NK-92 (cell line): Measurements from ENCODE around the gene SLC8A1.

ENCODE experiments used
- DNase-seq: peaks from one replicate; lab custom pipeline; 2025; ENCODE audit not compliant: unreplicated experiment; lab: John Stamatoyannopoulos, UW

Gene SLC8A1

DNA sequence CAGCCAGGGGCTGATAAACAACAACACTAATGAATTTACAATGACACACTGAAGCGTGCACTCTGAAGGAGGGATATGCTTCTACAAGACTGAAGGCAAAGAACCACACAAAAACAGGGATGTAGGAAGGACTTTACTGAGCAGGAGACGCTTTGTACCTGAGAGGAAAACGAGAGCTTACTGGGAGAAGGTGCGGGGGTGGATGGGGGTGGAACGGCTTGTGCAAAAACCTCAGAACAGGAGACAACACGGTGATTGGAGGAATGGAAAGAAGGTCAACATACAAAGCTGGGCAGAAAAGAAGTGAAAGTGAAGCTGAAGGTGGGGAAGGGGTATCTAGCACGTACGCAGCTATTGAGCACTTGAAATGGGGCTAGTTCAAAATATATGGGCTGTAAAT is 93.1 kb downstream of the SLC8A1 start:
- no peak for DNase-seq

DNA sequence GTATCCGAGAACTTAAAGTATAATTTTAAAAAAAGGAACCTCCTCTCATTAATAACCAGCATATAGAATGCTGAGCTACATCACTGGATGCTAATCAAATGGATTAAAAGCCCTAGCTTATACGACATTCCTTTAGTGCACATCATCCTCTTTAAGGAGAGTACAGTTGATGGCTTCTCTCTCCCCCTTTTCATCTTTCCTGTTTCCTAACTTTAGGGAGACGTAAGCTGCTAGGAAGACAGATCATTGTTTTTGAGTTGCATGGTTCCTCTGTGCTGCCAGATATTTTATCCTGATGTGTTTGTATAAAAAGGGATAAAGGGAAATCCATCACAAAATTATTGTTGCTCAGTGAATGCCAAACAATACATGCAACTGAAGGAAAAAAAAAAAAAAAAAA is 94.2 kb downstream of the SLC8A1 start:
- DNase-seq, result no peak

- DNase-seq, result no peak
Measured at GRCh38 chr2:40355451-40355850, 96.4 kb downstream of the SLC8A1 start.

GRCh38 chr2:40353231-40353630 is 98.7 kb downstream of the SLC8A1 start:
- DNase-seq, result no peak

- no peak for DNase-seq
Measured at GRCh38 chr2:40352703-40353099, 99.2 kb downstream of the SLC8A1 start.

DNA sequence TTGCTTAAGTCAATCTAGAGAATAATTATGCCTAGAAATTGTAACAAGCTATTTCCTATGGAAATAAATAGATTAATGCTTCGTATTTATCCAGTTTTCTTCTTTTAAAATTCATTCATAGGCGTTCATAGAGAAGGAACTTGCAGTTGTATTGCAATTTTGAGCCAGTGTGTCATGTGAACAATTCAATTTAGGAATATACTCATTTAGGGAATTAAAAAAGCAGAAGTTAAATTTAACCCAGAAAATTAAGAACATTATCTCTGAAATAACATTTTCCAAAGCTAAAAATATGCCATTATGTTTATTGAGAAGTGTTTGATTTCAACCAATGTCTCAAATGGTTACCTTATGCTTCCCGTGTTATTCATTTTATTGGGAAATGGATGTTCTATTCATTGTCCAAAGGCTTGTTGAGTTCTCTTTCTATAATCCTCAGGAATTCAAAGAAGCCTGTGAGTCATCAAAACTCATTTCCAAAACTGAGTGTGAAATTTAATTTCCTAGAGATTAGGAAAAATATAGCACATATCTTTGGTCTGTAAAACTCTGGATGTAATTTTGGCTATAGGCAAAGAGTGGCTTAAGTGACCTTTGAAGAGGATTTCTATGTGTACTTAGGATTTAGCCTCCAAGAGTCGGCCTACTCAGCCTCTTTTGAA is 99.7 kb downstream of the SLC8A1 start:
- no peak for DNase-seq

DNA sequence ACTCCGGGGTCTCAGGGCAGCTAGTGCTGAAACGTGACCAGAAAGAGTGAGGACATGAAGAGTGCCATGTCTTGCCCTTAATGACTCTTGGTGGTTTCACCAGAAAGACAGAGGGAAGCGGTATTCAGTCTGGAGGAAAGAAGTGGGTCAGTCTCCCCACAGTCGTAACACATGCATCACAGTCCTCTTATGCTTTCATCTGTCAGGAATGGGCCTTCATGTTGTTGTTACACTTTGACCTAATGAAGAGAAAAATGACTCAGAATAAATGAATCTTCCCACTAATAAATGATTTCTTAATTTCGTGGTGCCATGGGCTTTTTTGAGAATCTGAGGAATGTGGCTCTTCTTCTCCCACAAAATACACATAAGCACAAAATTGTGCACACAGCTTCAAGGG is 103.2 kb downstream of the SLC8A1 start:
- DNase-seq, result no peak

- no peak for DNase-seq
Measured at GRCh38 chr2:40348038-40348437, 103.9 kb downstream of the SLC8A1 start.

- DNase-seq, result no peak
Measured at GRCh38 chr2:40346535-40347354, 105.1 kb downstream of the SLC8A1 start.

- DNase-seq, result no peak
Measured at GRCh38 chr2:40344364-40344763, 107.5 kb downstream of the SLC8A1 start.

- no peak for DNase-seq
Measured at GRCh38 chr2:40343902-40344301, 108.0 kb downstream of the SLC8A1 start.

- DNase-seq, result no peak
Measured at GRCh38 chr2:40341198-40341597, 110.7 kb downstream of the SLC8A1 start.

DNA sequence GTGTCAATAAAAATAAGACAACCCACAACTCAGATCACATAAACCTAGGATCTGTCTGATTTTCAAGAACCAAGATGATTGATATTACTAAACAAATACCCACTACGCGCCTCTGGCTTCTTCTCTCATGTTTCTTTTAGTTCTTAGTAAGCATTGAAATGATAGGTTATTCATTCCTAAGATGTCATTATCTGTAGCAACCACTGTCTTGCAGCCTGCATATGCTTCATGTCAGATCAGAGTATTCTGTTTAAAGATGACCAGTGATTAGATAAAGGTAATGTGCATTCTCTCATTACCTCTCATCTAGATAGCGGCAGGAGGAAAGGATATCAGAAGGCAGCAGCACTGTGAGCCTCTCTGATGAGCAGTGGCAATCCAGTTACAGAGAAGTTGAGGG is 112.9 kb downstream of the SLC8A1 start:
- no peak for DNase-seq

GRCh38 chr2:40332191-40332826 is 119.6 kb downstream of the SLC8A1 start:
- no peak for DNase-seq

DNA sequence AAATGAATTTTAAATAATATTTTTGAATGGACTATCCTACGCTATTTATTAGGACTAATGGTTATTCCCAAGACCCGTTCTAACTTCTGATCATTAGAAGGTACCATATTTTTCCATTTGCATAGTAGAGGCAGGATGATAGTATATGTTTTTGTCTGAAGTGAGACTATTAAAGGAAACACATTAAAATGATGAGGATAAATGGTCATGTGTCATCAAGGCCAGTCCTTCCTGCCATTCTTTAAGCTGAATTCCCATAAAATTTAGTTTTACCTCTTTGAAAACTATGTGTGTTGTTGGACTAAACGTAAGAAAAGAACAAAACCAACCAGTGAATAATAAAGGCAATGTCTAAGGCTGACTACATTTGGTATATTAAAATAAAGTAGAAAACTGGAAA is 121.8 kb downstream of the SLC8A1 start:
- no peak for DNase-seq

- DNase-seq, result no peak
Measured at GRCh38 chr2:40329739-40330030, 122.2 kb downstream of the SLC8A1 start.

GRCh38 chr2:40325116-40325515 is 126.8 kb downstream of the SLC8A1 start:
- DNase-seq, result no peak

- DNase-seq, result no peak
Measured at GRCh38 chr2:40324656-40325055, 127.2 kb downstream of the SLC8A1 start.

- DNase-seq, result no peak
Measured at GRCh38 chr2:40321822-40322221, 130.1 kb downstream of the SLC8A1 start.

DNA sequence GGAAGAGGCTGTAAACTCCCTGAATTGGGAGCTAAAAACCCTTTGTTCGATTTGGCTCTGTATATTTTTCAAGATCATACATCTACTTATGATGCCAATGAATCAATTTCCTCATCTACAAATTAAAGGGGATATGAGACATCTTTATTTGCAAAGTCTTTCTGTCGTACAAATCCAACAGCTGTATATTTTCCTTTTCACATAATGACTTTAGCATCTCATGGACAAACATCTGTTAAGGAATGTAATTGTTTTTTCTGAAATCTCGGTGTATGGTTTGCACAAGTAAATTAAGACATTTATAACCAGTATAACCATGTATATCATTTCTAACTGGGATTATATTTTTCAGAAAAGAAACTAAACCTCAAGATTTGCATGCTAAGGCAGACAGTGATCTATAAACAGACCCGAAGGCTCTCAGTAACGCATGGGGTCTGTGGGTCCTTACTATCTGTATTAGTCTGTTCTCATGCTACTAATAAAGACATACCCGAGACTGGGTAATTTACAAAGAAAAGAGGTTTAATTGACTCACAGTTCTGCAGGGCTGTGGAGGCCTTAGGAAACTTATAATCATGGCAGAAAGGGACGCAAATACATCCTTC is 130.8 kb downstream of the SLC8A1 start:
- no peak for DNase-seq

GRCh38 chr2:40318921-40319320 is 133.0 kb downstream of the SLC8A1 start:
- DNase-seq, result no peak

- no peak for DNase-seq
Measured at GRCh38 chr2:40317761-40318160, 134.1 kb downstream of the SLC8A1 start.
